GM18907 (cell line): ENCODE data around the gene ZP3.
A peak's percentile ranks its signal among the peaks of the same experiment; 100 is the strongest.
"Not testable (repeated sequence)": the region's sequence is repeated elsewhere in the genome, so short reads cannot be mapped to it uniquely, and the experiment has no call there.

ENCODE experiments used
- ATAC-seq: cut with Tn5 transposase; IDR thresholded peaks from one replicate; pipeline ENCODE4 v1.9.1; 2021; ENCODE audit warnings: mild to moderate bottlenecking, moderate library complexity; ENCODE audit not compliant: unreplicated experiment

The ZP3 gene

DNA sequence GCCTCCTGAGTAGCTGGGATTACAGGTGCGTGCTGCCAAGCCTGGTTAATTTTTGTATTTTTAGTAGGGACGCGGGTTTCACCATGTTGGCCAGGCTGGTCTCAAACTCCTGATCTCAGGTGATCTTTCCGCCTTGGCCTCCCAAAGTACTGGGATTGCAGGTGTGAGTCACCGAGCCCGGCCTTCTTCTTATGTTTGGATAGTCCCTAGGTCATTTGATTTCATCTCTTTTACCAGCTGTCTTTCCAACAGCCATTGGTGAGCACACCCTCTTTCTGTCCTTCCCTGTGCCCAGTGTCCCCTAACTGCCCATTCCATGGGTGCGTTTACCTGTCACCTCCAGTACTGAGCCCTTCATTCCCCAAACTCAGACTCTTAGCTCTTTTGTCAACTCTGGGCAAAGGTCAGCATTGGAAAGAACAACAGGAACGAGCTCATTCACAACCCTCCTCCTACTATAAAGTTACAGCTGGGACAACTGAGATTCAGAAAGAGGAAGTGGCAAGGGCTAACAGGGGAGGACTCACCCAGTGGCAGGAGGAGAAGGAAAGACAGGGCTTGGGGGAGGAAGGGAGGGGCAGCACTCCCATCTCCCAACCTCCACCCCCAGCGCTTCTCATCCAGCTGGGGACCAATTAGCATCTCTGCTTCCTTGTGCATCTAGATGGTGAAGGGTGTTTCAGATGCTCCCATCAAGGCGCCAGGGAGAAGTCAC is 20.8 kb upstream of the ZP3 start:
- no peak for ATAC-seq

DNA sequence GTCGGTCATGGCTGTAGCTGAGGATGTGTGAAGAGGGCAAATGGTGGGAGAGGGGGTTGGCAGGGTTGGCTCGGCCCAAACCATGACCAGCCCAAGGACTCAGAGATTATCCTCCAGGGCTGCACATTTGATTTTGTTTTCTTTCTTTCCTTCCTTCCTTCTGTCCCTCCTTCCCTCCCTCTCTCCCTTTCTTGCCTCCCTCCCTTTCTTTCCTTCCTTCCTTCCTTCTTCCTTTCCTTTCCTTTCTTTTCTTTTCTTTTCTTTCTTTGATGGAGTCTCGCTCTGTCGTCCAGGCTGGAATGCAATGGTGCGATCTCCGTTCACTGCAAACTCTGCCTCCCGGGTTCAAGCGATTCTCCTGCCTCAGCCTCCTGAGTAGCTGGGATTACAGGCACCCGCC is 19.0 kb upstream of the ZP3 start:
- ATAC-seq: no peak

DNA sequence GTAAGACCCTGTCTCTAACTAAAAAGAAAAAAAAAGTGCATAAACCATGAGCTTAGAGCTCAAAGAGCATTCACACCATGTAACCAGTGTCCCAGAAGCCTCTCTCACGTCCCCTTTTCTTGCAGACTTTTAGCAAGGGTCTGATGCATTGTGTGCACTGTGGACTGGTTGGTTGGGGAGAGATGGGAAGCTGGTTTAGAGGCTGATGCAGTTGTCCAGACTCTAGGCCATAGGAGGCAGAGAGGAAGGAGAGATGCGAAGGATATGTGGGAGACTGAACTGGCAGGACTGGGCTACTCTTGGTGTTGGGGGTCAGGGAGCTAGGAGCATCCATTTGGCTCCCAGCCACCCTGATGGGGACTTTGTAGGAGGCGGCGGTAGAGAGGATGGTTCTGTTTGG is 17.0 kb upstream of the ZP3 start:
- ATAC-seq: no peak

DNA sequence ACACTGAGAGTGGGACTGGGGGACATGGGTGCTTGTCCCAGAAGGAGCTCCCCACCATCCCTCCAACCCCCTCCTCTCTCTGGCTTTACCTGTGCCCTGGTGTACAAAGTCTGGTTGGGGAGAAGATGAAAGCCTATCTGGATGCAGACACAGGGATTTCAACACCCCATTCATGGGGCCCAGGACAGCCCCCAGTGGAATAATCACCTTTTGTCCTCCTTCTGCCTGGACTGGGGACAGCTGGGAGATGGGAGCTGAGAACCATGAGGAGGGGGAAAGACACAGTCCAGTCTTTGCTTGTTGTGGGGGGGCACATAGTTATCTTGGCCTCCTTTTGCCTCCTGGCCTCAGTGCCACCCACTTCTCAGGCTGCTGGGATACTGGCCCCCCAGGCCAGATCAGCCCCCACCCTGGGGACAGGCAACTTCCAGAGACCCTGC is 16.6 kb upstream of the ZP3 start:
- ATAC-seq: no peak

DNA sequence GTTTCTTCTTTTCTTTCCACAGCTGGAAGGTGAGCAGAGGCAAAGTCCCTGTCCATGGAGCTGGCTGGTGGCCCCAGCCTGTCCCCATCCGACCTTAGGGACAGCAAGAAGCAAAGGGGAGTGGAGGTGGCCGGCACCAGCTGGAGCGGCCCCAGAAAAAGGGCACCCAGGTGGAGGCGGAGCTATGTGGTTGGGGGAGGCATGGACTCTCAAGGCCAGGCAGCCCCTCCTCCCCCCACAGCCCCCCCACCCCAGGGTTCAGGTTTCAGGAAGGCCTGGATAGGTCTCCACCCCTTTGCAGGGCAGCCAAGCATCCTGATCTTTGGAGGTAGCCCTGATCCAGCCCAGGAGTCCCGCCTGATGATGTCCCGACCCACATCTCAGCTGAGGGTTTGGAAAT is 15.2 kb upstream of the ZP3 start, which contains the start of gene SSC4D:
Gene SSC4D (minus strand): TSS at position 161 of the 400 bp plus-strand sequence. CDS start 5,258 bp downstream, outside the sequence.
- ATAC-seq: no peak

DNA sequence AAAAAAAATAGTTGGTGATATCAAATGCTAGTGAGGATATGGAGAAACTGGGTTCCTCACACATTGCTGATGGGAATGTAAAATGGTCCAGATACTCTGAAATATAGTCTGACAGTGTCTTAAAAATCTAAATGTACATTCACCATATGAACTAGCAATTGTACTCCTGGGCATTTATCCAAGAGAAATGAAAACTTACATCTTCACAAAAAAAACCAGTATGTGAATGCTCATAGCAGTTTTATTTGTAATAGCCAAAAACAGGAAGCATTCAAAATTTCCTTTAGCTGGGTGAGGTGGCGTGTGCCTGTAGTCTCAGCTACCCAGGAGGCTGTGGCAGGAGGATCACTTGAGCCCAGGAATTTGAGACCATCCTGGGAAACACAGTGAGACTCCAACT is 13.1 kb upstream of the ZP3 start:
- ATAC-seq: no peak

DNA sequence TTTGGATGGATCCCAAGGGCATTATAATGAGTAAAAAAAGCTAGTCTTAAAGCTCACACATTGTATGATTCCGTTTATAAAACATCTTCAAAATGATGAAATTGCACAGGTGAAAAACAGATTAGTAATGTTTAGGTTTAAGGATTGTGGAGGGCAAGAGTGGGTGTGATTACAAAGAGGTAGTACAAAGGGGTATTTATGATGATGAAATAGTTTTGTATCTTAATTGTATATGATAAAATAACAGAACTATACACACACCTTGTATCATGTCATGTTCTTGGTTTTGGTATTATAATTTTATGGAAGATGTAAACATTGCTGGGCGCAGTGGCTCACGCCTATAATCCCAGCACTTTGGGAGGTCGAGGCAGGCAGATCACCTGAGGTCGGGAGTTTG is 12.5 kb upstream of the ZP3 start:
- no peak for ATAC-seq

GRCh38 chr7:76417654-76418310 is 7.0 kb upstream of the ZP3 start:
- not testable (repeated sequence) for ATAC-seq

- ATAC-seq: not testable (repeated sequence)
Observed at GRCh38 chr7:76421097-76421496, 3.7 kb upstream of the ZP3 start.

GRCh38 chr7:76423666-76424412 is 911 bp upstream of the ZP3 start:
- no peak for ATAC-seq

DNA sequence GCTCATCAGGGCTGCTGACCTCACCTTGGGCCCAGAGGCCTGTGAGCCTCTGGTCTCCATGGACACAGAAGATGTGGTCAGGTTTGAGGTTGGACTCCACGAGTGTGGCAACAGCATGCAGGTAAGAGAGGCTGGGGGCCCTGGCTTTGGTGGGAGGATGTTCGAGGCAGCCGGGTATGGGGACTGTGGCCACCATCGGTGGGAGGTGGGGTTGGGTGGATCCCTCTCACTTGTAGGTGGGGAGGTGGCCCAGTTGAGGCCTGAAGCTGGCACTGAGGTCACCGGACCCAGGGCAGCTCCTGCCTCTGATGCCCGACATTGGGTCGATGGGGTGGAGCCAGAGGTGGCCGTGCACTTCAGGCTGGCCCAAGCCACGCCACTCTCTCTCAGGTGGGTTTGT is 406 bp downstream of the ZP3 start:
- no peak for ATAC-seq

DNA sequence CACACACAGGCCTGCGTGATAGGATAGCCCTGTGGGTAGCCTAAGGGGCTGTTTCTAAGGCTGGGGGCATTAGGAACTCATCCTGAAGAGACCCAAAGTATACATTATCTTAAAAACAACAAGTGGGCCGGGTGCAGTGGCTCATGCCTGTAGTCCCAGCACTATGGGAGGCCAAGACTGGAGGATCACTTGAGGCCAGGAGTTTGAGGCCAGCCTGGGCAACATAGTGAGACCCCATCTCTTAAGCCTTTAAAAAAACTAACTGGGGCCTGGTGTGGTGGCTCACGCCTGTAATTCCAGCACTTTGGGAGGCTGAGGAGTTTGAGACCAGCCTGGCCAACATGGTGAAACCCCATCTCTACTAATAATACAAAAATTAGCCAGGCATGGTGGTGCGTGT is 808 bp downstream of the ZP3 start:
- ATAC-seq: not testable (repeated sequence)

DNA sequence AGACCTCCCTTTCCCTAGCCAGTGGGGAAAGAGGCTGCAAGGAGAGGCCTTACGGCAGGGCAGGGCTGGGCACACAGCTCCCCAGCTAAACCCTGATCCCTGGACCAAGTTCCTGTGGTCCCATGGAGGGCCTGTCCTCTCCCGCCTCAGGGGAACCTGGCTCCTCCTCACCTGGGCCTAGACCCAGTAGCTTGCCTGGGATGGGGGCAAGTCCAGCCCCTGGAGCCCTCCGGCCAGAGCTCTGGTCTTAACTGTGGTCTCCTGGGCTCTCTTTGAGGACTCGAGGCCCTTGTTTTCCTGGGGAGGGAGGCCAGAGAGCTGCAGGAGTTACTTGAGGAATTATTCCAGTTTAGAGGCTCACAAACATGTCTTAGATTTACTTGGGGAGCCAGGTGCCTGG is 1.5 kb downstream of the ZP3 start:
- no peak for ATAC-seq

DNA sequence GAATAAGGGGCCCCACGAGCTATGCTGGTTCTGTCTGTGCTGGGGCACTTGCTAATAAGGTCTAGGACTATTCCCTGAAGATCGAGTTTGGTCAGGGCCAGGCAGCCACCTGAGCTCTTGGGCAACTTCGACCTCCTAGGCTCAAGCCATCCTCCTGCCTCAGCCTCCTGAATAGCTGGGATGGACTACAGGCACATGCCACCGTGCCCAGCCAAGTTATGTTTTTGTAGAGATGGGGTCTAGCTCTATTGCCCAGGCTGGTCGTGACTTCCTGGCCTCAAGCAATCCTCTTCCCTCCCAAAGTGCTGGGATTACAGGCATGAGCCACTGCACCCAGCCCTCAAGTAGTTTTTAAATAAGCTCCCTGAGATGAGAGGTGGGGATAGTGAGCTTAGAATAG is 2.9 kb downstream of the ZP3 start:
- no peak for ATAC-seq

- ATAC-seq: no peak
Observed at GRCh38 chr7:76428149-76428823, 3.5 kb downstream of the ZP3 start.

- no peak for ATAC-seq
Observed at GRCh38 chr7:76428868-76429805, 4.4 kb downstream of the ZP3 start.

- no peak for ATAC-seq
Observed at GRCh38 chr7:76430211-76430610, 5.5 kb downstream of the ZP3 start.

GRCh38 chr7:76430836-76431235 is 6.1 kb downstream of the ZP3 start:
- no peak for ATAC-seq

DNA sequence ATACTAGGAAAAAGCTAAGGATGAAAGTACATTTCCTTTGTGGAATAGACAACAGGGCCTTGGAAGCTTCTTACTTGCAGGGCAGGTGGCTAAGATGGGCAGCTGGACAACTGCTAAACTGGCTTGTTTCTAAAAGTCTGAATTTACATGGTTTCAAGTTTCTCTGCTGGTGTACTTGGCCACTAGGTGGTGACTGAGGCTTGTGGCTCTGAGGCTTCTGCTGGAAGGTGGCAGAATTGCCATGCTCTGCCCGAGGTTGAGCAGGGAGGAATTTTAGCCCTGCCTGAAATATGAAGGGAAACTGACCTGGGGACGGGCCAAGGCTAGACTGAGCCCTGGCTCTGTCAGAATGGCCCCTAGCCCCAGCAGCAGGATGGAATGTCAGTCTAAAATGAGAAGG is 13.1 kb downstream of the ZP3 start:
- peak; percentile 78 for ATAC-seq
